Ovary (tissue), 3 donors: ENCODE results near the gene NPFF.

Experiments
- EP300 ChIP-seq: sonication (generic); formaldehyde crosslinking; IDR thresholded peaks from one replicate; pipeline ENCODE4 v1.6.1; 2017; ENCODE audit warnings: antibody characterized with exemption
- POLR2A ChIP-seq: fragments of 450-650 bp; IDR thresholded peaks from one replicate; pipeline ENCODE4 v1.6.1; 2017; ENCODE audit warnings: antibody characterized with exemption, mild to moderate bottlenecking, moderate library complexity
- TF ChIP-seq, protein P1 (sequence below), 3 donors: fragments of 450-650 bp in 2 of 3; fragments of 200-600 bp in 1 of 3; IDR thresholded peaks; one replicate each; pipeline versions ENCODE4 v1.5.1 to v1.8.0; 2016 to 2022; ENCODE audit warnings: antibody characterized with exemption in 3 of 3, mild to moderate bottlenecking in 1 of 3
- donor health status: DM: no; HTN: no; CAD: no.

DNA sequence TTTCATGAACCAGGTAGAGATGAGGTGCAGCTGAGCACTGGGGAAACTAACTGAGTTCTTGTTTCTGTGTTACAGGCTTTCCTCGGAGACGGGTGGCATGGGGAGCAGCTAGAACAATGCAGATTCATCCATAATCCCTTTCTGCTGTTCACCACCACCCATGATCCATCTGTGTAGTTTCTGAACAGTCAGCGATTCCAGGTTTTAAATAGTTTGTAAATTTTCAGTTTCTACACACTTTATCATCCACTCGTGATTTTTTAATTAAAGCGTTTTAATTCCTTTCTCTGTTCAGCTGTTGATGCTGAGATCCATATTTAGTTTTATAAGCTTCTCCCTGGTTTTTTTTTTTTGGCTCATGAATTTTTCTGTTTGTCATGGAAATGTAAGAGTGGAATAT is 28.0 kb downstream of the NPFF start:
- TF ChIP-seq, protein P1, sequence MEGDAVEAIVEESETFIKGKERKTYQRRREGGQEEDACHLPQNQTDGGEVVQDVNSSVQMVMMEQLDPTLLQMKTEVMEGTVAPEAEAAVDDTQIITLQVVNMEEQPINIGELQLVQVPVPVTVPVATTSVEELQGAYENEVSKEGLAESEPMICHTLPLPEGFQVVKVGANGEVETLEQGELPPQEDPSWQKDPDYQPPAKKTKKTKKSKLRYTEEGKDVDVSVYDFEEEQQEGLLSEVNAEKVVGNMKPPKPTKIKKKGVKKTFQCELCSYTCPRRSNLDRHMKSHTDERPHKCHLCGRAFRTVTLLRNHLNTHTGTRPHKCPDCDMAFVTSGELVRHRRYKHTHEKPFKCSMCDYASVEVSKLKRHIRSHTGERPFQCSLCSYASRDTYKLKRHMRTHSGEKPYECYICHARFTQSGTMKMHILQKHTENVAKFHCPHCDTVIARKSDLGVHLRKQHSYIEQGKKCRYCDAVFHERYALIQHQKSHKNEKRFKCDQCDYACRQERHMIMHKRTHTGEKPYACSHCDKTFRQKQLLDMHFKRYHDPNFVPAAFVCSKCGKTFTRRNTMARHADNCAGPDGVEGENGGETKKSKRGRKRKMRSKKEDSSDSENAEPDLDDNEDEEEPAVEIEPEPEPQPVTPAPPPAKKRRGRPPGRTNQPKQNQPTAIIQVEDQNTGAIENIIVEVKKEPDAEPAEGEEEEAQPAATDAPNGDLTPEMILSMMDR (IDR thresholded peaks at IDR 0.05): no peak
- TF ChIP-seq POLR2A (no peak), EP300 (no peak)
